Stimulated activated naive CD8-positive, alpha-beta T cell treated with anti-CD3 and anti-CD28 coated beads, Interleukin-15, Interleukin-2, amounts not matched to agents 100 ng/mL and 50 ng/mL, for 24 hours (primary cell): ENCODE results near the gene HOXA3.

Experiments used
- H3K27ac Mint-ChIP-seq: one replicate; pipeline ENCODE4 v1.8.0; 2021; ENCODE audit warnings: mild to moderate bottlenecking, mixed read lengths
- H3K27me3 Mint-ChIP-seq: one replicate; pipeline ENCODE4 v1.8.0; 2021; ENCODE audit warnings: mixed read lengths
- H3K36me3 Mint-ChIP-seq: one replicate; pipeline ENCODE4 v1.8.0; 2021; ENCODE audit warnings: low read depth, mixed read lengths
- H3K4me1 Mint-ChIP-seq: one replicate; pipeline ENCODE4 v1.8.0; 2021; ENCODE audit warnings: low read depth, mixed read lengths
- H3K4me3 Mint-ChIP-seq: one replicate; pipeline ENCODE4 v1.8.0; 2021; ENCODE audit warnings: mild to moderate bottlenecking, mixed read lengths
- H3K9me3 Mint-ChIP-seq: one replicate; pipeline ENCODE4 v1.8.0; 2021; ENCODE audit warnings: mixed read lengths

HOXA3 gene

GRCh38 chr7:27159266-27160144, 7.1 kb upstream of the HOXA3 start:
- Mint-ChIP-seq H3K27me3 (peaks cover 85% of the 10 kb centered on the region), H3K27ac (no peak overlapping the region), H3K4me3 (peak overlapping the region; percentile 40), H3K9me3 (no peaks in the 10 kb centered on the region), H3K36me3 (no peaks in the 10 kb centered on the region), H3K4me1 (peaks cover 54% of the 10 kb centered on the region)

- H3K27me3 Mint-ChIP-seq: peaks cover 86% of the 10 kb centered on the region
- no peaks in the 10 kb centered on the region for H3K36me3 Mint-ChIP-seq
- peak overlapping the region; percentile 41 for H3K4me3 Mint-ChIP-seq
- H3K4me1 Mint-ChIP-seq: peaks cover 52% of the 10 kb centered on the region
- H3K9me3 Mint-ChIP-seq: no peaks in the 10 kb centered on the region
- peak overlapping the region; percentile 36 for H3K27ac Mint-ChIP-seq
Observed at GRCh38 chr7:27158436-27159265, 6.3 kb upstream of the HOXA3 start.

GRCh38 chr7:27157702-27158431, 5.5 kb upstream of the HOXA3 start:
- Mint-ChIP-seq H3K27ac (peak overlapping the region; percentile 32), H3K36me3 (no peaks in the 10 kb centered on the region), H3K27me3 (peaks cover 86% of the 10 kb centered on the region), H3K4me3 (peak overlapping the region; percentile 15), H3K9me3 (no peaks in the 10 kb centered on the region), H3K4me1 (peaks cover 51% of the 10 kb centered on the region)

GRCh38 chr7:27156916-27157701, 4.7 kb upstream of the HOXA3 start:
- Mint-ChIP-seq H3K27ac (no peak overlapping the region), H3K4me1 (peaks cover 52% of the 10 kb centered on the region), H3K4me3 (peak overlapping the region; percentile 32), H3K36me3 (no peaks in the 10 kb centered on the region), H3K9me3 (no peaks in the 10 kb centered on the region), H3K27me3 (peaks cover 84% of the 10 kb centered on the region)

GRCh38 chr7:27156508-27156898, 4.1 kb upstream of the HOXA3 start, which contains the start of gene HOXA7:
Gene HOXA7, minus strand, starts transcription at chr7:27156675. Its CDS starts 130 bp downstream, at chr7:27156545.
- Mint-ChIP-seq H3K9me3 (no peaks in the 10 kb centered on the region), H3K36me3 (no peaks in the 10 kb centered on the region), H3K27me3 (peaks cover 87% of the 10 kb centered on the region), H3K27ac (peak within 1 kb of the TSS; percentile 65), H3K4me1 (peaks cover 58% of the 10 kb centered on the region), H3K4me3 (peak within 1 kb of the TSS; percentile 69)

- Mint-ChIP-seq H3K9me3 (no peaks in the 10 kb centered on the region), H3K27ac (peak overlapping the region; percentile 65), H3K4me3 (peak overlapping the region; percentile 69), H3K36me3 (no peaks in the 10 kb centered on the region), H3K27me3 (peaks cover 90% of the 10 kb centered on the region), H3K4me1 (peaks cover 60% of the 10 kb centered on the region)
Observed at GRCh38 chr7:27155816-27156507, 3.6 kb upstream of the HOXA3 start.

- Mint-ChIP-seq H3K36me3 (no peaks in the 10 kb centered on the region), H3K4me1 (peaks cover 59% of the 10 kb centered on the region), H3K27ac (peak overlapping the region; percentile 65), H3K27me3 (peaks cover 94% of the 10 kb centered on the region), H3K9me3 (no peaks in the 10 kb centered on the region), H3K4me3 (peak overlapping the region; percentile 69)
Observed at GRCh38 chr7:27154901-27155815, 2.8 kb upstream of the HOXA3 start.

GRCh38 chr7:27154369-27154768, 2.0 kb upstream of the HOXA3 start:
- Mint-ChIP-seq H3K4me3 (no peak overlapping the region), H3K9me3 (no peaks in the 10 kb centered on the region), H3K27me3 (peaks cover 93% of the 10 kb centered on the region), H3K27ac (peak overlapping the region; percentile 46), H3K4me1 (peaks cover 53% of the 10 kb centered on the region), H3K36me3 (no peaks in the 10 kb centered on the region)

- no peak overlapping the region for H3K27ac Mint-ChIP-seq
Observed at GRCh38 chr7:27153526-27153925, 1.1 kb upstream of the HOXA3 start.

GRCh38 chr7:27152816-27153442, 546 bp upstream of the HOXA3 start:
- H3K4me1 Mint-ChIP-seq: peaks cover 49% of the 10 kb centered on the region
- no peaks in the 10 kb centered on the region for H3K9me3 Mint-ChIP-seq
- H3K4me3 Mint-ChIP-seq: no peak overlapping the region
- peaks cover 90% of the 10 kb centered on the region for H3K27me3 Mint-ChIP-seq
- H3K27ac Mint-ChIP-seq: no peak overlapping the region
- H3K36me3 Mint-ChIP-seq: no peaks in the 10 kb centered on the region

More at GRCh38 chr7:27153526-27153925, 1.1 kb upstream of the HOXA3 start:
- no peak overlapping the region for H3K4me3 Mint-ChIP-seq
- peaks cover 49% of the 10 kb centered on the region for H3K4me1 Mint-ChIP-seq
- no peaks in the 10 kb centered on the region for H3K36me3 Mint-ChIP-seq
- H3K27me3 Mint-ChIP-seq: peaks cover 90% of the 10 kb centered on the region
- no peaks in the 10 kb centered on the region for H3K9me3 Mint-ChIP-seq

- Mint-ChIP-seq H3K27ac (peak overlapping the region; percentile 55), H3K36me3 (no peaks in the 10 kb centered on the region), H3K4me1 (peaks cover 40% of the 10 kb centered on the region)
Observed at GRCh38 chr7:27151341-27151930, 947 bp downstream of the HOXA3 start.

More at GRCh38 chr7:27151341-27151930, 947 bp downstream of the HOXA3 start:
- peak overlapping the region; percentile 71 for H3K4me3 Mint-ChIP-seq
- peaks cover 88% of the 10 kb centered on the region for H3K27me3 Mint-ChIP-seq
- no peaks in the 10 kb centered on the region for H3K9me3 Mint-ChIP-seq
